DND-41 (cell line): ENCODE results near the gene CACNA1H.
"Not testable (repeated sequence)": the region's sequence is repeated elsewhere in the genome, so short reads cannot be mapped to it uniquely, and the experiment has no call there.

Experiments
- EZH2 ChIP-seq: IDR thresholded peaks from 3 replicates; pipeline ENCODE4 v1.6.1; 2012; ENCODE audit warnings: borderline replicate concordance, low read depth, mild to moderate bottlenecking, moderate library complexity, low read length, inconsistent platforms; ENCODE audit not compliant: severe bottlenecking
- TF ChIP-seq, protein P1 (sequence below): IDR thresholded peaks from 2 replicates; pipeline ENCODE4 v1.5.1; 2012; ENCODE audit warnings: borderline replicate concordance, low read length, moderate library complexity, mild to moderate bottlenecking; ENCODE audit not compliant: poor library complexity, severe bottlenecking; ENCODE audit errors: extremely low read depth

GRCh38 chr16:1249031-1249755, 96.3 kb downstream of the CACNA1H start:
- TF ChIP-seq, protein P1, sequence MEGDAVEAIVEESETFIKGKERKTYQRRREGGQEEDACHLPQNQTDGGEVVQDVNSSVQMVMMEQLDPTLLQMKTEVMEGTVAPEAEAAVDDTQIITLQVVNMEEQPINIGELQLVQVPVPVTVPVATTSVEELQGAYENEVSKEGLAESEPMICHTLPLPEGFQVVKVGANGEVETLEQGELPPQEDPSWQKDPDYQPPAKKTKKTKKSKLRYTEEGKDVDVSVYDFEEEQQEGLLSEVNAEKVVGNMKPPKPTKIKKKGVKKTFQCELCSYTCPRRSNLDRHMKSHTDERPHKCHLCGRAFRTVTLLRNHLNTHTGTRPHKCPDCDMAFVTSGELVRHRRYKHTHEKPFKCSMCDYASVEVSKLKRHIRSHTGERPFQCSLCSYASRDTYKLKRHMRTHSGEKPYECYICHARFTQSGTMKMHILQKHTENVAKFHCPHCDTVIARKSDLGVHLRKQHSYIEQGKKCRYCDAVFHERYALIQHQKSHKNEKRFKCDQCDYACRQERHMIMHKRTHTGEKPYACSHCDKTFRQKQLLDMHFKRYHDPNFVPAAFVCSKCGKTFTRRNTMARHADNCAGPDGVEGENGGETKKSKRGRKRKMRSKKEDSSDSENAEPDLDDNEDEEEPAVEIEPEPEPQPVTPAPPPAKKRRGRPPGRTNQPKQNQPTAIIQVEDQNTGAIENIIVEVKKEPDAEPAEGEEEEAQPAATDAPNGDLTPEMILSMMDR: not testable (repeated sequence)
- not testable (repeated sequence) for TF ChIP-seq EZH2
